Testis (tissue), 2 donors: Measurements from ENCODE around the gene BTNL2.

Source experiments
- POLR2A ChIP-seq: fragments of 450-650 bp; IDR thresholded peaks from one replicate; pipeline ENCODE4 v1.6.1; 2017; ENCODE audit warnings: antibody characterized with exemption, mild to moderate bottlenecking, moderate library complexity
- TF ChIP-seq, protein P1 (sequence below), 3 experiments: fragments of 450-650 bp in 2 of 3; fragments of 200-600 bp in 1 of 3; sonication (generic) in 1 of 3; IDR thresholded peaks; one replicate each; pipeline ENCODE4 v1.5.1; 2016 to 2019; ENCODE audit warnings: antibody characterized with exemption in 3 of 3, mild to moderate bottlenecking in 2 of 3, moderate library complexity in 1 of 3

DNA sequence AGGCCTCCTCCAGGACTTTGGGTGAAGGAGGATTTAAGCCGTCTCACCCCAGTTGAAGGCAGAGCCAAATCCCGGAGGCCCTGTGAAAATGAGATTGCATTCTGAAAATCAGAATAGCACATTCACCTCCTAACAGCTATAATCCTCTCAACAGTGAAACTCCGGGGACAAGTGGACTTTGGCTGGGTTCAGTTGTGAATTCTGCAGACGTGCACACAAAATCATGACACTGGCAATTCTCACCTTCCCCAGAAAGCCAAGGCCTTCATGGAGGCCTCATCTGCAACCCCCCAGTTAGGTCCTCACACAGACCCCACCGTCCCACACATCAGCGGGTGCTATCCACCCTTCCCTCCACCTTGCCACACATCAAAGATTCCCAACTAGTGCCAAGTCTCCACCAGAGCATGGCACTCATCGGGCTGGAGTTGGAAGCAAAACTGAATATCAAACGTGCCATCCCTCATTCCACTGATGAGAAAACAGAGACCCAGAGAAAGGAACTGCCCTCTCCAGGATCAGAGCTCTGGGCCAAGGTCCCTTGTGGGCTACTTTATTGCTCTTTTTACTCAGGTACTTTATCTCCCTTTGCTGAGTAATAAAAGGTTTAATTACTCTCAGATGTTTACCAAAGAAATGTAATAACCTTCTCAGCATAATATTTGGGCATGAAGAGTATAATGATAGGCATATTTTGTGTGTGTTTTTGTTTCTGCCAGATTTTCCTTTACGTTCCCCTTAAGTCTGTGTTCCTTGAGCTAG lies 4.8 kb upstream of the BTNL2 start:
- no peak for TF ChIP-seq POLR2A
- TF ChIP-seq, protein P1, sequence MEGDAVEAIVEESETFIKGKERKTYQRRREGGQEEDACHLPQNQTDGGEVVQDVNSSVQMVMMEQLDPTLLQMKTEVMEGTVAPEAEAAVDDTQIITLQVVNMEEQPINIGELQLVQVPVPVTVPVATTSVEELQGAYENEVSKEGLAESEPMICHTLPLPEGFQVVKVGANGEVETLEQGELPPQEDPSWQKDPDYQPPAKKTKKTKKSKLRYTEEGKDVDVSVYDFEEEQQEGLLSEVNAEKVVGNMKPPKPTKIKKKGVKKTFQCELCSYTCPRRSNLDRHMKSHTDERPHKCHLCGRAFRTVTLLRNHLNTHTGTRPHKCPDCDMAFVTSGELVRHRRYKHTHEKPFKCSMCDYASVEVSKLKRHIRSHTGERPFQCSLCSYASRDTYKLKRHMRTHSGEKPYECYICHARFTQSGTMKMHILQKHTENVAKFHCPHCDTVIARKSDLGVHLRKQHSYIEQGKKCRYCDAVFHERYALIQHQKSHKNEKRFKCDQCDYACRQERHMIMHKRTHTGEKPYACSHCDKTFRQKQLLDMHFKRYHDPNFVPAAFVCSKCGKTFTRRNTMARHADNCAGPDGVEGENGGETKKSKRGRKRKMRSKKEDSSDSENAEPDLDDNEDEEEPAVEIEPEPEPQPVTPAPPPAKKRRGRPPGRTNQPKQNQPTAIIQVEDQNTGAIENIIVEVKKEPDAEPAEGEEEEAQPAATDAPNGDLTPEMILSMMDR (IDR thresholded peaks at IDR 0.05): no peak
